SK-N-SH treated with all-trans-retinoic acid at 6 μM for 48 hours (cell line): ENCODE data around the gene VPS35L.

Source experiments
- ATAC-seq: fragments of 200-7000 bp; cut with Tn5 transposase; 3 replicates; pipeline ENCODE4 v1.9.1; 2020; ENCODE audit warnings: mild to moderate bottlenecking, moderate library complexity
- ARNTL ChIP-seq: fragments of 450-650 bp; formaldehyde crosslinking; IDR thresholded peaks from 2 replicates; pipeline ENCODE4 v1.5.0; 2020; ENCODE audit warnings: low read depth, mild to moderate bottlenecking, moderate library complexity, borderline replicate concordance
- BACH2 ChIP-seq: fragments of 250-450 bp; sonication (Bioruptor Pico); IDR thresholded peaks from 2 replicates; pipeline ENCODE4 v1.9.0; 2021; ENCODE audit warnings: mild to moderate bottlenecking, borderline replicate concordance
- CREB5 ChIP-seq: fragments of 250-450 bp; sonication (Bioruptor Pico); IDR thresholded peaks from 2 replicates; pipeline ENCODE4 v1.5.1; 2020; ENCODE audit warnings: low read depth, mild to moderate bottlenecking, moderate library complexity
- CSRNP3 ChIP-seq: fragments of 250-450 bp; sonication (Bioruptor Pico); IDR thresholded peaks from 2 replicates; pipeline ENCODE4 v1.5.1; 2021; ENCODE audit warnings: mild to moderate bottlenecking, moderate library complexity
- ESRRG ChIP-seq: fragments of 250-450 bp; sonication (Bioruptor Pico); IDR thresholded peaks from 2 replicates; pipeline ENCODE4 v1.6.1; 2021; ENCODE audit warnings: mild to moderate bottlenecking
- GLIS3 ChIP-seq: fragments of 250-450 bp; sonication (Bioruptor Pico); IDR thresholded peaks from 2 replicates; pipeline ENCODE4 v1.5.0; 2020; ENCODE audit warnings: mild to moderate bottlenecking, moderate library complexity
- ISL1 ChIP-seq: fragments of 250-450 bp; sonication (Bioruptor Pico); IDR thresholded peaks from 2 replicates; pipeline ENCODE4 v2.1.2; 2022; ENCODE audit warnings: mild to moderate bottlenecking, moderate library complexity
- OSR1 ChIP-seq: fragments of 250-450 bp; sonication (Bioruptor Pico); IDR thresholded peaks from 2 replicates; pipeline ENCODE4 v1.8.0; 2022; ENCODE audit warnings: moderate library complexity, mild to moderate bottlenecking, inconsistent platforms
- PATZ1 ChIP-seq: fragments of 250-450 bp; sonication (Bioruptor Pico); IDR thresholded peaks from 2 replicates; pipeline ENCODE4 v1.8.0; 2020; ENCODE audit warnings: mild to moderate bottlenecking, moderate library complexity, borderline replicate concordance
- POU6F1 ChIP-seq: fragments of 250-450 bp; sonication (Bioruptor Pico); IDR thresholded peaks from 2 replicates; pipeline ENCODE4 v1.8.0; 2021; ENCODE audit warnings: low read depth, mild to moderate bottlenecking, moderate library complexity, borderline replicate concordance
- PPARA ChIP-seq: fragments of 250-450 bp; sonication (Bioruptor Pico); IDR thresholded peaks from 2 replicates; pipeline ENCODE4 v1.5.0; 2020; ENCODE audit warnings: mild to moderate bottlenecking, borderline replicate concordance
- RARB ChIP-seq: fragments of 250-450 bp; sonication (Bioruptor Pico); IDR thresholded peaks from 2 replicates; pipeline ENCODE4 v1.8.0; 2021; ENCODE audit warnings: mild to moderate bottlenecking, moderate library complexity
- SNAI2 ChIP-seq: fragments of 250-450 bp; sonication (Bioruptor Pico); IDR thresholded peaks from 2 replicates; pipeline ENCODE4 v1.5.0; 2020; ENCODE audit warnings: mild to moderate bottlenecking, moderate library complexity
- TCF4 ChIP-seq: fragments of 250-450 bp; sonication (Bioruptor Pico); IDR thresholded peaks from 2 replicates; pipeline ENCODE4 v1.8.0; 2021; ENCODE audit warnings: mild to moderate bottlenecking, moderate library complexity, borderline replicate concordance
- TSHZ2 ChIP-seq: fragments of 250-450 bp; sonication (Bioruptor Pico); IDR thresholded peaks from 2 replicates; pipeline ENCODE4 v1.5.0; 2020; ENCODE audit warnings: mild to moderate bottlenecking, moderate library complexity
- ZC3H10 ChIP-seq: fragments of 250-450 bp; sonication (Bioruptor Pico); IDR thresholded peaks from 2 replicates; pipeline ENCODE4 v1.5.1; 2021; ENCODE audit warnings: mild to moderate bottlenecking, moderate library complexity
- ZFP3 ChIP-seq: fragments of 250-450 bp; sonication (Bioruptor Pico); IDR thresholded peaks from 2 replicates; pipeline ENCODE4 v1.5.0; 2020; ENCODE audit warnings: mild to moderate bottlenecking, moderate library complexity
- ZFP30 ChIP-seq: fragments of 450-650 bp; formaldehyde crosslinking; IDR thresholded peaks from 2 replicates; pipeline ENCODE4 v1.5.0; 2022; ENCODE audit warnings: mild to moderate bottlenecking, moderate library complexity
- ZNF70 ChIP-seq: fragments of 450-650 bp; formaldehyde crosslinking; IDR thresholded peaks from 2 replicates; pipeline ENCODE4 v1.5.0; 2020; ENCODE audit warnings: mild to moderate bottlenecking, moderate library complexity
- ZNF8 ChIP-seq: fragments of 450-650 bp; formaldehyde crosslinking; IDR thresholded peaks from 2 replicates; pipeline ENCODE4 v1.5.0; 2020; ENCODE audit warnings: mild to moderate bottlenecking, moderate library complexity

The VPS35L gene

GRCh38 chr16:19690196-19690595 lies 134.7 kb downstream of the VPS35L start:
- TF ChIP-seq ESRRG (CRISPR knock-in tag) (no peak), ISL1 (CRISPR knock-in tag) (no peak), ARNTL (no peak), PPARA (CRISPR knock-in tag) (no peak), TCF4 (CRISPR knock-in tag) (no peak), RARB (CRISPR knock-in tag) (no peak), ZNF8 (CRISPR knock-in tag) (no peak), TSHZ2 (CRISPR knock-in tag) (no peak), CREB5 (no peak), ZNF70 (CRISPR knock-in tag) (no peak)
- no peak for ATAC-seq

- TF ChIP-seq ZFP30 (CRISPR knock-in tag) (no peak), ISL1 (CRISPR knock-in tag) (no peak)
- no peak for ATAC-seq
Observed at GRCh38 chr16:19691161-19691711, 135.7 kb downstream of the VPS35L start.

GRCh38 chr16:19694989-19695388 lies 139.5 kb downstream of the VPS35L start:
- TF ChIP-seq ISL1 (CRISPR knock-in tag) (no peak), CREB5 (no peak), POU6F1 (CRISPR knock-in tag) (no peak), ARNTL (no peak), ZNF8 (CRISPR knock-in tag) (no peak), ZC3H10 (CRISPR knock-in tag) (no peak), ZNF70 (CRISPR knock-in tag) (no peak), PPARA (CRISPR knock-in tag) (no peak), CSRNP3 (no peak), ZFP3 (no peak), BACH2 (CRISPR knock-in tag) (no peak), SNAI2 (CRISPR knock-in tag) (no peak), PATZ1 (CRISPR knock-in tag) (no peak), TSHZ2 (CRISPR knock-in tag) (no peak), OSR1 (no peak), ESRRG (CRISPR knock-in tag) (no peak), ZFP30 (CRISPR knock-in tag) (no peak), GLIS3 (no peak)
- TF ChIP-seq, all 23 proteins: peak for 0

More at GRCh38 chr16:19694989-19695388, 139.5 kb downstream of the VPS35L start:
- ATAC-seq = no peak
